AG09309 (cell line): ENCODE results near the gene CLRN3.

ENCODE experiments used
- DNase-seq: peaks from one replicate; pipeline ENCODE4 v3.0.0-alpha.2; 2010; ENCODE audit warnings: low read depth
- H3K4me3 ChIP-seq: 2 replicates; pipeline ENCODE4 v1.5.1; 2011; ENCODE audit warnings: mild to moderate bottlenecking, low read depth, low read length, moderate library complexity; ENCODE audit not compliant: control insufficient read depth
- CTCF ChIP-seq: IDR thresholded peaks from 2 replicates; pipeline ENCODE4 v1.5.1; 2011; ENCODE audit warnings: mild to moderate bottlenecking, low read depth, low read length, inconsistent platforms; ENCODE audit not compliant: insufficient read depth, control insufficient read depth; ENCODE audit errors: missing control alignments

The CLRN3 gene

GRCh38 chr10:127877116-127877515, 15.6 kb downstream of the CLRN3 start:
- no peak for DNase-seq
- H3K4me3 ChIP-seq = no peak overlapping the region
- TF ChIP-seq CTCF = no peak

GRCh38 chr10:127875916-127876315, 16.8 kb downstream of the CLRN3 start:
- no peak for TF ChIP-seq CTCF
- no peak for DNase-seq
- H3K4me3 ChIP-seq = no peak overlapping the region

- no peak overlapping the region for H3K4me3 ChIP-seq
- no peak for DNase-seq
- TF ChIP-seq CTCF = no peak
Measured at GRCh38 chr10:127875449-127875765, 17.3 kb downstream of the CLRN3 start.

GRCh38 chr10:127874671-127875448, 17.9 kb downstream of the CLRN3 start:
- no peak overlapping the region for H3K4me3 ChIP-seq
- no peak for TF ChIP-seq CTCF
- no peak for DNase-seq

- H3K4me3 ChIP-seq = no peak overlapping the region
- DNase-seq = no peak
- TF ChIP-seq CTCF = no peak
Measured at GRCh38 chr10:127873901-127874470, 18.8 kb downstream of the CLRN3 start.

- no peak for DNase-seq
- no peak for TF ChIP-seq CTCF
- H3K4me3 ChIP-seq = no peak overlapping the region
Measured at GRCh38 chr10:127872871-127873600, 19.7 kb downstream of the CLRN3 start.
